ENCODE results near the gene ITPR1. TPM values are rescaled to one million over a fixed set of nuclear protein-coding genes. Genes with fewer than 3 reads are reported as not detected.
"Not testable (repeated sequence)": the region's sequence is repeated elsewhere in the genome, so short reads cannot be mapped to it uniquely, and the experiment has no call there.

ITPR1 gene
- total RNA-seq, 1 experiment from 2014 or later: 11.3 TPM

- H3K27ac ChIP-seq: no peak overlapping the region
- H3F3A ChIP-seq (ENCODE audit: insufficient read depth, low read depth): no peaks in the 10 kb centered on the region
- no peaks in the 10 kb centered on the region for H3K4me1 ChIP-seq (replicated peaks; ENCODE audit: insufficient read depth)
- no peaks in the 10 kb centered on the region for H4K20me1 ChIP-seq (ENCODE audit: insufficient read depth)
- ChIA-PET POLR2A (ENCODE audit: unreplicated experiment) (interaction anchor here (0.6 kb wide), 1 partner anchor 18 kb away, joined by 4 read pairs; no protein-coding TSS in a partner anchor), CTCF (no interaction called here)
- no peak overlapping the region for H3K4me3 ChIP-seq
- TF ChIP-seq EZH2 (IDR thresholded peaks at IDR 0.05; ENCODE audit: low read depth) (no peak), CTCF (conservative IDR thresholded peaks at IDR 0.05) (no peak)
- no peaks in the 10 kb centered on the region for H3K79me2 ChIP-seq (ENCODE audit: low read depth)
- no peaks in the 10 kb centered on the region for H3K36me3 ChIP-seq (ENCODE audit: low read depth)
- intact Hi-C loops (cut with micrococcal nuclease; ENCODE audit: unreplicated experiment): no loop called here
- no TSS peak for BruUV-seq (replicated peaks)
- H3K9me3 ChIP-seq (ENCODE audit: insufficient read depth, low read depth): no peaks in the 10 kb centered on the region
- H3K9me2 ChIP-seq (ENCODE audit: insufficient read depth): no peaks in the 10 kb centered on the region
- DNase-seq: peak in 1 of 2 experiments; percentile 62
- no peak overlapping the region for H3K4me2 ChIP-seq
- no peaks in the 10 kb centered on the region for H3K27me3 ChIP-seq (ENCODE audit: insufficient read depth, low read depth)
- no peak overlapping the region for H2AFZ ChIP-seq
Observed at GRCh38 chr3:4759689-4760312, 266.7 kb downstream of the ITPR1 start.

- no peaks in the 10 kb centered on the region for H3F3A ChIP-seq (ENCODE audit: insufficient read depth, low read depth)
- no peaks in the 10 kb centered on the region for H4K20me1 ChIP-seq (ENCODE audit: insufficient read depth)
- no peaks in the 10 kb centered on the region for H3K9me2 ChIP-seq (ENCODE audit: insufficient read depth)
- H3K27ac ChIP-seq: no peak overlapping the region
- TF ChIP-seq EZH2 (IDR thresholded peaks at IDR 0.05; ENCODE audit: low read depth): no peak
- TF ChIP-seq CTCF (conservative IDR thresholded peaks at IDR 0.05): no peak
- BruUV-seq (replicated peaks): no TSS peak
- intact Hi-C loops (cut with micrococcal nuclease; ENCODE audit: unreplicated experiment): no loop called here
- no peaks in the 10 kb centered on the region for H3K27me3 ChIP-seq (ENCODE audit: insufficient read depth, low read depth)
- ChIA-PET POLR2A (ENCODE audit: unreplicated experiment) (no interaction called here), CTCF (no interaction called here)
- DNase-seq: no peak
- no peaks in the 10 kb centered on the region for H3K4me1 ChIP-seq (replicated peaks; ENCODE audit: insufficient read depth)
- no peaks in the 10 kb centered on the region for H3K36me3 ChIP-seq (ENCODE audit: low read depth)
- no peak overlapping the region for H3K4me2 ChIP-seq
- no peak overlapping the region for H2AFZ ChIP-seq
- H3K4me3 ChIP-seq: no peak overlapping the region
- no peaks in the 10 kb centered on the region for H3K9me3 ChIP-seq (ENCODE audit: insufficient read depth, low read depth)
- no peaks in the 10 kb centered on the region for H3K79me2 ChIP-seq (ENCODE audit: low read depth)
Observed at GRCh38 chr3:4761759-4762158, 268.6 kb downstream of the ITPR1 start.

- H4K20me1 ChIP-seq (ENCODE audit: insufficient read depth); H3F3A ChIP-seq (ENCODE audit: insufficient read depth, low read depth); H3K9me3 ChIP-seq (ENCODE audit: insufficient read depth, low read depth); H3K79me2 ChIP-seq (ENCODE audit: low read depth); POLR2A ChIA-PET (ENCODE audit: unreplicated experiment); H3K4me3 ChIP-seq; DNase-seq; H3K27me3 ChIP-seq (ENCODE audit: insufficient read depth, low read depth); BruUV-seq (replicated peaks); H3K4me2 ChIP-seq; H3K9me2 ChIP-seq (ENCODE audit: insufficient read depth); H2AFZ ChIP-seq; H3K27ac ChIP-seq; H3K4me1 ChIP-seq (replicated peaks; ENCODE audit: insufficient read depth); CTCF ChIA-PET; intact Hi-C loops (cut with micrococcal nuclease; ENCODE audit: unreplicated experiment); H3K36me3 ChIP-seq (ENCODE audit: low read depth): not testable (repeated sequence)
Observed at GRCh38 chr3:4762481-4763230, 269.5 kb downstream of the ITPR1 start.

Data from PC-9 (cell line).